Activated CD4-positive, alpha-beta T cell treated with anti-CD3 and anti-CD28 coated beads, Interleukin-2, amount 10 ng/mL, durations not matched to agents 7 days and 5 days (primary cell): Measurements from ENCODE around the gene LILRB2. TPM values are rescaled to one million over a fixed set of nuclear protein-coding genes. Genes with fewer than 3 reads are reported as not detected.

ENCODE experiments used
- CTCF ChIA-PET: fragments of 350-600 bp; sonication (Branson Sonifier 250); formaldehyde crosslinking; loops from one replicate; lab custom pipeline; 2021; ENCODE audit warnings: antibody characterized with exemption; lab: Charles Lee
- POLR2A ChIA-PET: fragments of 350-600 bp; sonication (Branson Sonifier 250); formaldehyde crosslinking; loops from one replicate; lab custom pipeline; 2021; ENCODE audit warnings: antibody characterized with exemption; lab: Charles Lee
- DNase-seq: peaks from one replicate; pipeline ENCODE4 v3.0.0-alpha.2; 2020
- H3K27ac Mint-ChIP-seq: one replicate; pipeline ENCODE4 v1.8.0; 2021; ENCODE audit warnings: mild to moderate bottlenecking, moderate library complexity, mixed read lengths
- H3K27me3 Mint-ChIP-seq: one replicate; pipeline ENCODE4 v1.8.0; 2021; ENCODE audit warnings: mixed read lengths
- H3K36me3 Mint-ChIP-seq: one replicate; pipeline ENCODE4 v1.8.0; 2021; ENCODE audit warnings: low read depth, mixed read lengths
- H3K4me1 Mint-ChIP-seq: one replicate; pipeline ENCODE4 v1.8.0; 2021; ENCODE audit warnings: mixed read lengths
- H3K4me3 Mint-ChIP-seq: one replicate; pipeline ENCODE4 v1.8.0; 2021; ENCODE audit warnings: mild to moderate bottlenecking, moderate library complexity, mixed read lengths
- H3K9me3 Mint-ChIP-seq: one replicate; pipeline ENCODE4 v1.8.0; 2021; ENCODE audit warnings: mixed read lengths
- total RNA-seq, 2 experiments: library from RNA; stranded (reverse); gene quantifications; one replicate each; pipeline ENCODE4 v1.2.3, GENCODE V29; 2021

LILRB2 gene
- total RNA-seq, 2 experiments from 2014 or later = not detected

DNA sequence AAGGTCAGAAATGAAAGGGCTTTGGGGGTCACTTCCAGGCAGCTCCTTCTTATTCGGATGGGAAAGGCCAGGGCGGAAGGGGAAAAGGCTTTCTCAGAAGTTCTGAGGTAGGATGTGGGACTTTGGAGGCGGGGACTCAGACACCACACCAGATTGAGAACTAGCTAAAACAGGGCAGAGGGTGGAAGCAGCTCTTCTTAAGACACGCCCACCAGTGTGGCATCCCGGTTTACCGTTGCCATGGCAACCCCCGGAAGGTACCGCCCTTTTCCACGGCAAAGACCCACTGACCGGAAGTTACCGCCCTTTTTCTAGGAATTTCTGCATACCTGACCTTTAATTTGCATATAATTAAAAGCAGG is 35.8 kb upstream of the LILRB2 start:
- Mint-ChIP-seq H3K27ac (peak overlapping the region; percentile 13), H3K4me1 (peaks cover 6% of the 10 kb centered on the region), H3K36me3 (no peaks in the 10 kb centered on the region), H3K27me3 (peaks cover 41% of the 10 kb centered on the region), H3K9me3 (no peaks in the 10 kb centered on the region), H3K4me3 (no peak overlapping the region)
- CTCF ChIA-PET = no interaction called here
- POLR2A ChIA-PET = no interaction called here
- peak; percentile 16 for DNase-seq

DNA sequence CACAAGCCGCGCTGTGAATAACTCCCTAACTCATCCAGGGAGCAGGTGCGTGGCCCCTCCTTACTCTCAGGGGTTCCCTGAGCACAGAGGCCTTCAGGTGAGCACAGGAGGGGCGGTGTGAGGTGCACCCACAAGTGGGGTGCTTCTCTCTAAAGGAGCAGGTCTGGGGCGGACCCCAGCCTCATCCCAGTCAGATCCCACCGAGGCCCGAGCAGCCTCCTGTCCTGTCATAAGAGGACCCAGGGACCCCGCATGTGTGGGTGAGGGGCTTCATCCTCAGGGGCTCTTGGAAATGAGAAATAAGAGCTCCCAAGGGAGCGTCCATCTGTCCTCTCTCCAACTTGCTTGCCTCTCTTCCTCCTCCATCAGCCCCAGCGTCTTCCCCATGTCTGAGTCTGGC is 35.0 kb upstream of the LILRB2 start:
- ChIA-PET POLR2A (interaction anchor here (0.5 kb wide), 1 partner anchor 133 kb away, joined by 4 read pairs; the partner anchor contains the start of gene LENG8), CTCF (no interaction called here)
- peaks cover 34% of the 10 kb centered on the region for H3K27me3 Mint-ChIP-seq
- DNase-seq = no peak
- peaks cover 6% of the 10 kb centered on the region for H3K4me1 Mint-ChIP-seq
- no peak overlapping the region for H3K27ac Mint-ChIP-seq
- no peak overlapping the region for H3K4me3 Mint-ChIP-seq
- H3K36me3 Mint-ChIP-seq = no peaks in the 10 kb centered on the region
- H3K9me3 Mint-ChIP-seq = no peaks in the 10 kb centered on the region

DNA sequence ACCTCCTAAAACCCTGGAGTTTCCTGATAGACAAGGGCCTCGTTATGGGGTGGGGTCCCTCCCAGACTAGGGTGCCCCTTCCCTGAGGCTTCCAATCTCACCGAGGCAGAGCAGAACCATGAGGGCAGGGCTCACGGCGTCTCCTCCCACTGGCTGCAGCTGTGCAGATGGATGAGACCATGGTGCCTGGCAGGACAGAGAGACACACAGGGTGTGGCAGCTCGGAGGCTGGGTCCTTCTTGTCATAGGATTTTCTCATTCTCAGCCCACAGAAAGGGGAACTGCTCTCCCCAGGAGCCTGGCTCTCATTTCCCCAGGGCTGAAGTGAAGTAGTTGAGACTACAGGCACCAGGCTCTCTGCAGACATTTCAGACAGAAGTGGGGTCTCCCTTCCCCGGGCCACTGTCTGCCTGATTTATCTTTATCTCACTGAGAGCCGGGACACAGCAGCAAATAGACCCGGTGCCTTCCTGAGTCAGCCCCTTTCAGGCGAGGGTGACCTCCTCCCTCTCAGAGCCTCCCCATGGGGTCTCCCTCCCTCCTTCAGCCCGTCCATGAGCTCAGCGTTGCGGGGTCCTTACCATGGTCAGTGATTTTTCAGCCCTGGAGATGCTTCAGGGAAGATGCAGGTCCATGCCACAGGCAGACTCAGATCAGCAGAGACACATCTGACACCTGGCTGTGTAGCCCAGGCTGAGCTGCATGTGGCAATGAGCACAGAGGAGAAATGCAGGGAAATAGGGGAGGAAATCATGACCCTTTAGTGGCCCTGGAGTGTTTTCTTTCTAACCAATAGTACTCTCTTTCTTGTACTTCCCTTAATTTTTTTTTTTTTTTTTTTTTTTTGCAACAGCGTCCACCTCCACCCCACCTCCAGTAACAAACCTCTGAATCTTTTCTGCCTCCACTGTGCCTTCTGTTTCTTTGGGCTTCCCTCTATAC is 31.8 kb upstream of the LILRB2 start, which contains the start of gene LILRA5:
Gene LILRA5, minus strand, starts transcription at position 731 of the 942 bp plus-strand sequence. Its CDS starts 147 bp downstream, at position 584.
- ChIA-PET POLR2A (no interaction called here), CTCF (no interaction called here)
- H3K4me3 Mint-ChIP-seq = no peak within 1 kb of the TSS
- no peaks in the 10 kb centered on the region for H3K36me3 Mint-ChIP-seq
- peaks cover 6% of the 10 kb centered on the region for H3K4me1 Mint-ChIP-seq
- no peak within 1 kb of the TSS for H3K27ac Mint-ChIP-seq
- H3K27me3 Mint-ChIP-seq = peaks cover 23% of the 10 kb centered on the region
- H3K9me3 Mint-ChIP-seq = no peaks in the 10 kb centered on the region
- DNase-seq = no peak

DNA sequence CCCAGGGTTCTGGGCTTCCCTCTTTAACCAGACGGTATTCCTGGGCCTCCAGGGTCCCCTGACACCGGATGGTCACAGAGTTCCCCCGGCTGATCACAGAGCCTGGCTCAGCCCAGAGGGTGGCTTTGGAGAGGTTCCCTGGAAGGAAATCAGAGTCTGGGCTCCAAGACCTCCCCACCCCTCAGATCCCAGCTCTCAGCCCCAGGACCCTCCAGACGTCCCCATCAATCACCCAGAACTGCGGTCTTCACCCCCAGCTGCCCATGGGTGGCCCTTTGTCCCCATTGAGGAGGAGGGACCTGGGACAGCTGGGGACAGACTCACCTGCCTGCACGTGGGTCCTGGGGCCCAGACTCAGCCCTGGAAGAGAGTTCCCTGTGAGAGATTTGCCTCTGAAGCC is 31.1 kb upstream of the LILRB2 start:
- Mint-ChIP-seq H3K27ac (no peak overlapping the region), H3K36me3 (no peaks in the 10 kb centered on the region), H3K4me1 (peaks cover 6% of the 10 kb centered on the region), H3K27me3 (peaks cover 23% of the 10 kb centered on the region), H3K9me3 (no peaks in the 10 kb centered on the region), H3K4me3 (no peak overlapping the region)
- DNase-seq = no peak
- ChIA-PET POLR2A (no interaction called here), CTCF (no interaction called here)

DNA sequence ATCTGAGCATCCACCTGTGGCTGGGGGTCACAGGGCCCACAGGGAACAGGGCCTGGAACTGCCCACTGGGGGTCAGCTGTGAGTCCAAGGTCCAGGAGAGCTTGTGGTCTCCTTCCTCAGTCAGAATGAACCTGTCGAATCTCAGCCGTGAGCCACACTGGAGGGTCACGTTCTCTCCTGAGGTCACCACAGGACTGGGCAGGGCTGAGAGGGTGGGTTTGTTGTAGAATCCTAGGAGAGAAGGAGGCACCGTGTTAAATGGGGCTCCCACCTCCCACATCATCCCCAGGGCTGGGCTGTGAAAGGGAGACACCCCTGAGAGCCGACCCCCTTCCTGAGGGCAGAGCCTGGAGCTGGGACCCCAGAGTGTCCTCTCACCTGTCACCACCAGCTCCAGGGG is 30.6 kb upstream of the LILRB2 start:
- Mint-ChIP-seq H3K4me1 (peaks cover 3% of the 10 kb centered on the region), H3K27ac (no peak overlapping the region), H3K9me3 (no peaks in the 10 kb centered on the region), H3K4me3 (no peak overlapping the region), H3K27me3 (peaks cover 20% of the 10 kb centered on the region), H3K36me3 (no peaks in the 10 kb centered on the region)
- POLR2A ChIA-PET = no interaction called here
- CTCF ChIA-PET = no interaction called here
- DNase-seq = no peak

DNA sequence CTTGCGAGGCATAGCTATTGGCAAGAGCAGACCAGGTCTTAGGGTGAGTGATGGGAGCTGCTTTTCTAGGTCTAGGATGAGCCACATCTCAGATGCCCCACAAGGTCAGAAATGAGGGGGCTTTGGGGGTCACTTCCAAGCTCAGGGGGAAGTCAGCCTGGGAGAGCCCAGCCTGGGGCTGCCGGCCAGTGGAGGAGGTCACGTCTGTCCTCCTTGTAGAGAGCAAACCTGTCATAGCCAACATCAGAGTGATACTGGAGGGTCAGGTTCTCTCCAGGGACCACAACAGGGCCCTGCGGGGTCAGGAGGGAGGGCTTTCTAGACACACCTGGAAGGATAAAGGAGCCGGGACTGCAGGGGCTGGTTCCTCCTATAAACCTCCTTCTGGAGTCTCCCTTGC is 29.6 kb upstream of the LILRB2 start:
- Mint-ChIP-seq H3K4me1 (peaks cover 2% of the 10 kb centered on the region), H3K9me3 (no peaks in the 10 kb centered on the region), H3K27ac (no peak overlapping the region), H3K27me3 (peaks cover 16% of the 10 kb centered on the region), H3K4me3 (no peak overlapping the region), H3K36me3 (no peaks in the 10 kb centered on the region)
- ChIA-PET POLR2A (no interaction called here), CTCF (no interaction called here)
- DNase-seq = no peak

DNA sequence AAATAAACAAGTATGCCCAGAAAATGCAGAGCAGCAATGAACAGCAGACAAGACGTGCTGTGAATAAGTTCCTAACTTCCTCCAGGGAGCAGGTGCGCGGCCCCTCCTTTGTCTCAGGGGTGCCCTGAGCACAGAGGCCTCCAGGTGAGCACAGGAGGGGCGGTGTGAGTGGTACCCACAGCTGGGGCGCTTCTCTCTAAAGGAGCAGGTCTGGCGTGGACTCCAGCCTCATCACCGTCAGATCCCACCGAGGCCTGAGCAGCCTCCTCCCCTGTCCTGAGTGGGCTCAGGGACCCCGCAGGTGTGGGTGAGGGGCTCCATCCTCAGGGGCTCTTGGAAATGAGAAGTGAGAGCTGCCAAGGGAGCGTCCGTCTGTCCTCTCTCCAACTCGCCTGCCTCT is 28.9 kb upstream of the LILRB2 start:
- H3K27ac Mint-ChIP-seq = no peak overlapping the region
- peaks cover 9% of the 10 kb centered on the region for H3K4me1 Mint-ChIP-seq
- H3K27me3 Mint-ChIP-seq = peaks cover 16% of the 10 kb centered on the region
- CTCF ChIA-PET = interaction anchor here (0.5 kb wide), 1 partner anchor 260 kb away, joined by 3 read pairs; no protein-coding TSS in a partner anchor
- H3K36me3 Mint-ChIP-seq = no peaks in the 10 kb centered on the region
- H3K9me3 Mint-ChIP-seq = no peaks in the 10 kb centered on the region
- H3K4me3 Mint-ChIP-seq = no peak overlapping the region
- POLR2A ChIA-PET = no interaction called here
- DNase-seq = no peak

DNA sequence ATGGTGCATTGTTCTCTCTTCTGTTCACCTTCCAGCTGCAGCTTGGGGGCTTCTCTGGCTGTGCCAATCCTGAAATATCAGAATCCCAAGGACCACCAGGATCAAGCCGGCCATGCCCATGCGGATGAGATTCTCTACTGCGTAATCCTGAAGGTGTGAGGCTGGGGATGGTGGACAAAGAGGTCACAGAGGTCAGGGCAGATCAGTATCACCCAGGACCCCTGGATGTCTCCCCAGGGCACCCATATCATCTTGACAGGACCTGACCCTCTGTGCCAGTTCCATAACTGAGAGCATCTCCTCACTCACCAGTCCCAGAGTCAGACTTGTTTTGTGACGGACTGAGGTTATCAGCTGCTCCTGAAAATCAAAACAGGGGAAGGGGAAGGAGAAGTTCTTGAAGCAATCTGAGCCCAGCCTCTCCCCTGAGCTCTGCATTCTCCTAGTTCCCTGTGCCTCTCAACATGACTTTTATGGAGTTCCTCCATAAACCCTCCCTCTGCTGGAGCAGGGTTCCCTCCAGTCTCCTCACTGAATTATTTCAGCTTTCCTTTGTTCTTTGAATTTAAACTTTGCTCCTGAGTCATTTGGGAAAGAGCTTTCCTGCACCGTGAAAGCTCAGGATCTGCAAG is 26.6 kb upstream of the LILRB2 start:
- CTCF ChIA-PET = no interaction called here
- Mint-ChIP-seq H3K9me3 (no peaks in the 10 kb centered on the region), H3K27ac (no peak overlapping the region), H3K36me3 (no peaks in the 10 kb centered on the region), H3K4me3 (no peak overlapping the region), H3K27me3 (no peaks in the 10 kb centered on the region), H3K4me1 (peaks cover 26% of the 10 kb centered on the region)
- POLR2A ChIA-PET = no interaction called here
- no peak for DNase-seq

DNA sequence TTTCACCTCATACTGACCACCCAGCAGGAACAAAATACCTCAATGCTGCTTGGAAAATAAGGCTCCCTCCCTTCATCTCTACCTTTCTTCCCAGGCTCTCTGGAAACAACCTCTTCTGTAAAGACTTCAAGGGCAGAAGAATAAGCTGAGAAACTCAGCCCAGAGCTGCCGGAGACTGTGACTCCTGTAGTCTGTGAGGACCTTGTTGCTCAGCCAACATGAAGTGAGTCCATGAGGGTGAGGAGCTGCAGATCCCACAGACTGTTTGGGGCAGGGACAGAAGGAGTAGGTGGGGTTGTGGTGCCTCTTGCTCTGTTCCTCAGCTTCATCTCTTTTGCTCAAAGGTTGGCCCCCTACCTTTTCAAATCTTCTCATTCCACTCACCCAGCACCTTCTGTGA is 24.2 kb upstream of the LILRB2 start:
- Mint-ChIP-seq H3K36me3 (no peaks in the 10 kb centered on the region), H3K27ac (no peak overlapping the region), H3K4me1 (peaks cover 29% of the 10 kb centered on the region), H3K4me3 (no peak overlapping the region), H3K9me3 (no peaks in the 10 kb centered on the region), H3K27me3 (peaks cover 10% of the 10 kb centered on the region)
- CTCF ChIA-PET = no interaction called here
- POLR2A ChIA-PET = no interaction called here
- no peak for DNase-seq

DNA sequence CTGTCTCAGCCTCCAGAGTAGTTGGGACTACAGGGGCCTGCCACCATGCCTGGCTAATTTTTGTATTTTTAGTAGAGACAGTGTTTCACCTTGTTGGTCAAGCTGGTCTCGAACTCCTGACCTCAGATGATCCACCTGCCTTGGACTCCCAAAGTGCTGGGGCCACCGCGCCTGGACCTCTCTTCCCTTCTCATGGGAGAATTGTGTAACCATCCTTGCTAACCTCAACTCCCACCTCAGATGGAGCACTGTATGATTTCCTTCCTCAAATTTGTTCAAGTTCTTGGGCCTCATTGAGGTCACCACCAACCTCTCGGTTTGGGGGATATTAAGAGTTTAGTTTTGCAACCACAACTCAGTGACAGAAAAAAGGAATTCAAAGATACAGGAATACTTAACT is 21.3 kb upstream of the LILRB2 start:
- DNase-seq = no peak
- H3K36me3 Mint-ChIP-seq = no peaks in the 10 kb centered on the region
- POLR2A ChIA-PET = no interaction called here

DNA sequence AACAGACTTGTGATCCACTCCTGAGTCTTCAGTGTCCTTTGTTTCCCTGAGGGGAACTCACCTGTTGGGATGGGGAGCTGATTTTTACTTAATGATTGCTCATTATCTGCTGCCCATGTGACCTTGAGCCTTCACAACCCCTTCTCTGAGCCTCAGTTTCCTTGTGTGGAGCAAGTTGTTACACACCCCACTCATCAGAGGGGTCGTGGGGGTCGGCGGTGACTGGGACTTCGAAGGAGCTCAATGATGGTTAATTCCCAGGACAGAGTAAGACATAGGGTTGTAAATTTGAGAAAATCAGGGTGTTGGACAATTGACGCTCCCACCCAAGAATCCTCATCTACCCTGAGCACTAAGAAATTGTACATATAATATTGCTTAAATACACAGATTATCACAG is 18.6 kb upstream of the LILRB2 start:
- no peak for DNase-seq
- H3K4me1 Mint-ChIP-seq = peaks cover 17% of the 10 kb centered on the region
- no peaks in the 10 kb centered on the region for H3K9me3 Mint-ChIP-seq
- no peak overlapping the region for H3K4me3 Mint-ChIP-seq
- ChIA-PET CTCF (interaction anchor here (0.5 kb wide), 1 partner anchor 280 kb away, joined by 4 read pairs; no protein-coding TSS in a partner anchor), POLR2A (no interaction called here)
- peaks cover 18% of the 10 kb centered on the region for H3K27me3 Mint-ChIP-seq
- H3K27ac Mint-ChIP-seq = no peak overlapping the region
- no peaks in the 10 kb centered on the region for H3K36me3 Mint-ChIP-seq

More for the DNA sequence above, 21.3 kb upstream of the LILRB2 start:
- H3K9me3 Mint-ChIP-seq = no peaks in the 10 kb centered on the region
- H3K27ac Mint-ChIP-seq = no peak overlapping the region
- CTCF ChIA-PET = no interaction called here
- H3K4me3 Mint-ChIP-seq = no peak overlapping the region
- peaks cover 29% of the 10 kb centered on the region for H3K4me1 Mint-ChIP-seq
- H3K27me3 Mint-ChIP-seq = peaks cover 18% of the 10 kb centered on the region

DNA sequence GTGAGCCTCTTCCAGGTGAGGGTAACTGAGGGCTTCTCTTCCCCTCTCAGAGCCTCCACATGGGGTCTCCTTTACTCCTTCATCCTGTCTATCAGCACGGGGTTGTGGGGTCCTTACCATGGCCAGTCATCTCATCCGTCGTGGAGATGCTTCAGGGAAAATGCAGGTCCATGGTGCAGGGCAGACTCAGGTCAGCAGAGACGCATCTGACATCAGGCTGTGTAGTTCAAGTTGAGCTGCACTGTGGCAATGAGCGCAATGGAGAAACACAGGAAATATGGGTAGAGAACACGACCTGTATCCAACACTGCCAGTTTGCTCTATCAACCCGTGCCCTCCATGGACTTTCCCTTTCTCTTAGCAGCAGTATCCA is 18.2 kb upstream of the LILRB2 start:
- CTCF ChIA-PET = interaction anchor here (0.5 kb wide), 1 partner anchor 280 kb away, joined by 4 read pairs; no protein-coding TSS in a partner anchor
- POLR2A ChIA-PET = no interaction called here
- H3K4me3 Mint-ChIP-seq = no peak overlapping the region
- H3K4me1 Mint-ChIP-seq = peaks cover 13% of the 10 kb centered on the region
- H3K9me3 Mint-ChIP-seq = no peaks in the 10 kb centered on the region
- DNase-seq = no peak
- no peak overlapping the region for H3K27ac Mint-ChIP-seq
- no peaks in the 10 kb centered on the region for H3K36me3 Mint-ChIP-seq
- peaks cover 18% of the 10 kb centered on the region for H3K27me3 Mint-ChIP-seq
